DND-41 (cell line): ENCODE measurements around the gene CD93.

ENCODE experiments used
- ATAC-seq: fragments of 200-7000 bp; cut with Tn5 transposase; 3 replicates; pipeline ENCODE4 v1.9.1; 2021; ENCODE audit warnings: low read depth; ENCODE audit not compliant: insufficient read depth
- DNase-seq: peaks from one replicate; pipeline ENCODE4 v3.0.0-alpha.2; 2020
- H2AFZ ChIP-seq: 2 replicates; pipeline ENCODE4 v1.6.0; 2012; ENCODE audit warnings: low read depth, low read length
- H3K27ac ChIP-seq: 2 replicates; pipeline ENCODE4 v1.5.1; 2012; ENCODE audit warnings: low read length, inconsistent platforms
- H3K27me3 ChIP-seq: fragments of 200-600 bp; sonication (generic); 2 replicates; pipeline ENCODE4 v1.6.0; 2012; ENCODE audit warnings: low read length, mild to moderate bottlenecking, inconsistent platforms; ENCODE audit not compliant: insufficient read depth, poor library complexity
- H3K36me3 ChIP-seq: 2 replicates; pipeline ENCODE4 v1.5.1; 2012; ENCODE audit warnings: low read length, inconsistent platforms; ENCODE audit not compliant: insufficient read depth
- H3K4me1 ChIP-seq: 2 replicates; pipeline ENCODE4 v1.5.1; 2012; ENCODE audit warnings: mild to moderate bottlenecking, low read length; ENCODE audit not compliant: insufficient read depth
- H3K4me2 ChIP-seq: 2 replicates; pipeline ENCODE4 v1.6.0; 2012; ENCODE audit warnings: mild to moderate bottlenecking, moderate library complexity, low read length, inconsistent platforms; ENCODE audit not compliant: insufficient read depth
- H3K4me3 ChIP-seq, 2 experiments: fragments of 200-600 bp in 1 of 2; shearing (Covaris generic) in 1 of 2; 2 replicates each; pipeline ENCODE4 v1.5.1; 2012 to 2016; ENCODE audit warnings: inconsistent platforms in 2 of 2, low read length in 2 of 2, mild to moderate bottlenecking in 2 of 2, low read depth in 1 of 2, moderate library complexity in 1 of 2
- H3K79me2 ChIP-seq: 2 replicates; pipeline ENCODE4 v1.6.0; 2012; ENCODE audit warnings: low read length, inconsistent platforms; ENCODE audit not compliant: insufficient read depth
- H3K9ac ChIP-seq: 2 replicates; pipeline ENCODE4 v1.6.0; 2012; ENCODE audit warnings: low read depth, mild to moderate bottlenecking, inconsistent platforms, low read length, moderate library complexity
- H3K9me3 ChIP-seq: 2 replicates; pipeline ENCODE4 v1.5.1; 2012; ENCODE audit warnings: low read length, moderate library complexity, mild to moderate bottlenecking, inconsistent platforms; ENCODE audit not compliant: insufficient read depth, severe bottlenecking
- H4K20me1 ChIP-seq: 2 replicates; pipeline ENCODE4 v1.6.0; 2012; ENCODE audit warnings: low read length; ENCODE audit not compliant: insufficient read depth
- EZH2 ChIP-seq: IDR thresholded peaks from 3 replicates; pipeline ENCODE4 v1.6.1; 2012; ENCODE audit warnings: borderline replicate concordance, low read depth, mild to moderate bottlenecking, moderate library complexity, low read length, inconsistent platforms; ENCODE audit not compliant: severe bottlenecking
- TF ChIP-seq, protein P1 (sequence below): IDR thresholded peaks from 2 replicates; pipeline ENCODE4 v1.5.1; 2012; ENCODE audit warnings: borderline replicate concordance, low read length, moderate library complexity, mild to moderate bottlenecking; ENCODE audit not compliant: poor library complexity, severe bottlenecking; ENCODE audit errors: extremely low read depth

The CD93 gene

DNA sequence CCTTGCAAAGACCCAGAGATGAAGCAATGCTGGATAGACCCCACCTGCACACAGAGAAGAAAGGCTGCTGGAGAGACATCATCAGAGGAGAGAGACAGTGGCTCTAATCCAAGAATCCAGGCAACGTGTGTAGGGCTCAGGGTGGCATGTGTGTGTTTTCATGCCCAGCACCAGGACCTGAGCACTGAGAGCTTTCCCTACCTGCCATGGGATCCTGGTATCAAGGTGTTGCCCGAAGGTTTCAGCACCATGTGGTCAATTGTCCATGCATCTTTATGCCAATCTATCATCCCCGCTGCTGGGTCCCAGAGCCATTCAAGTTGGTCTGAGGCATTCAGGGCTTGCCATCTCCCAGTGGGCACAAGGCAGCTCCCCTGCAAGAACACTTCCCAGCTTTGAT is 7.5 kb upstream of the CD93 start:
- H2AFZ ChIP-seq = no peak overlapping the region
- no peaks in the 10 kb centered on the region for H3K27me3 ChIP-seq
- no peaks in the 10 kb centered on the region for H4K20me1 ChIP-seq
- no peaks in the 10 kb centered on the region for H3K4me1 ChIP-seq
- TF ChIP-seq, protein P1, sequence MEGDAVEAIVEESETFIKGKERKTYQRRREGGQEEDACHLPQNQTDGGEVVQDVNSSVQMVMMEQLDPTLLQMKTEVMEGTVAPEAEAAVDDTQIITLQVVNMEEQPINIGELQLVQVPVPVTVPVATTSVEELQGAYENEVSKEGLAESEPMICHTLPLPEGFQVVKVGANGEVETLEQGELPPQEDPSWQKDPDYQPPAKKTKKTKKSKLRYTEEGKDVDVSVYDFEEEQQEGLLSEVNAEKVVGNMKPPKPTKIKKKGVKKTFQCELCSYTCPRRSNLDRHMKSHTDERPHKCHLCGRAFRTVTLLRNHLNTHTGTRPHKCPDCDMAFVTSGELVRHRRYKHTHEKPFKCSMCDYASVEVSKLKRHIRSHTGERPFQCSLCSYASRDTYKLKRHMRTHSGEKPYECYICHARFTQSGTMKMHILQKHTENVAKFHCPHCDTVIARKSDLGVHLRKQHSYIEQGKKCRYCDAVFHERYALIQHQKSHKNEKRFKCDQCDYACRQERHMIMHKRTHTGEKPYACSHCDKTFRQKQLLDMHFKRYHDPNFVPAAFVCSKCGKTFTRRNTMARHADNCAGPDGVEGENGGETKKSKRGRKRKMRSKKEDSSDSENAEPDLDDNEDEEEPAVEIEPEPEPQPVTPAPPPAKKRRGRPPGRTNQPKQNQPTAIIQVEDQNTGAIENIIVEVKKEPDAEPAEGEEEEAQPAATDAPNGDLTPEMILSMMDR = no peak
- TF ChIP-seq EZH2 = no peak
- no peak overlapping the region for H3K27ac ChIP-seq
- no peak overlapping the region for H3K4me2 ChIP-seq
- H3K36me3 ChIP-seq = no peaks in the 10 kb centered on the region
- no peaks in the 10 kb centered on the region for H3K9me3 ChIP-seq
- DNase-seq (no peak), ATAC-seq (no peak; the same call in 2 of the 3 replicates)
- H3K9ac ChIP-seq = no peak overlapping the region
- H3K4me3 ChIP-seq = no peak overlapping the region
- no peaks in the 10 kb centered on the region for H3K79me2 ChIP-seq

DNA sequence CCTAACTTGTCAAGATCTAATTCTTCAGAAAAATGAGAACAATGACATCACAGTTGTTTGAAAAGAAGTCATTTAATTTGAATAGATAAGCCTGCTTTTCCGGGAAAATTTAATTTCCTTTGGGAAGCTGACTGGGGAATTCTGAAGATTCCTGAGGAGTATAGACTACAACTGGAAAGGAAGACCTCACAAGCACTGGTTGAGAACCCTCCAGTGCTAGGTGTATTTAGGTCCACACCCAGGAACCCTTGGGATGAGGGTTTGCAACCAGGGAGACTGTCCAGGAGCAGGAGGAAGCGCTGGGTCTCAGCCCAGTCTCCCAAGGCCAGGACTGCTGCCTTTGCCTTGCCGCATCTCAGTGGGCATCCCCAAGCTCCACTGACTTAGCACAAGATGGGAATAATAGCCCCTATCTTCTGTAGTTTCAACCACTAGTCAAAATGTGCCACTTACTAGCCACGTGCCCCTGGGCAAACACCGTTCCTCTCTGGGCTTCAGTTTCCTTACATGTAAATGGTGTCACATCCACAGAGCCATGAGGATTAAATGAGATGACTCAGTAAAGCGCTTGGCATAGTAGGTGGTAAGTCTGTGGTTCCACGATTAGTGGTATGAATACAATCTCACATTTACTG is 6.9 kb upstream of the CD93 start:
- Histone ChIP-seq H3K4me2 (no peak overlapping the region), H3K9me3 (no peaks in the 10 kb centered on the region), H3K4me1 (no peaks in the 10 kb centered on the region), H3K4me3 (no peak overlapping the region), H3K79me2 (no peaks in the 10 kb centered on the region), H4K20me1 (no peaks in the 10 kb centered on the region), H3K27me3 (no peaks in the 10 kb centered on the region), H3K36me3 (no peaks in the 10 kb centered on the region), H3K9ac (no peak overlapping the region), H3K27ac (no peak overlapping the region), H2AFZ (no peak overlapping the region)
- TF ChIP-seq, protein P1 = no peak
- TF ChIP-seq EZH2 = no peak
- ATAC-seq (no peak), DNase-seq (no peak)

DNA sequence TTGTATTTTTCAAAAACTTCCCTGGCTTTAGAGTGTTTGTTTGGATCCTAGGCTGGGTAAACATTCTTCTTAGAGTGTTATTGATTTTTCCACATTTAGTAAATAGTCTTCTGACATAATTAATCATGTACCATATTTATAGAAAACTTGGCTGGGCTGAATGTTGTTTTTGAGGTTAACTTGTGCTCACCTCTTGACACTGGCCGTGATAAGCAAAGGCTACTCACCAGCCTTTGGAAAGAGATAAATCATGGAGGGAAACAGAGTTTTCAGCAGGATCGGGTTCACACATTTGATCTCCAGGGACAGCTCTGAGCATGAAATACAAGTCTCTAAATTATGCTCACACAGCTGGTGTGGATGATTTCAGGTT is 6.2 kb upstream of the CD93 start:
- no peaks in the 10 kb centered on the region for H3K27me3 ChIP-seq
- H3K4me2 ChIP-seq = no peak overlapping the region
- H3K36me3 ChIP-seq = no peaks in the 10 kb centered on the region
- ATAC-seq (no peak), DNase-seq (no peak)
- no peak overlapping the region for H2AFZ ChIP-seq
- no peaks in the 10 kb centered on the region for H3K4me1 ChIP-seq
- H3K4me3 ChIP-seq = no peak overlapping the region
- no peaks in the 10 kb centered on the region for H3K9me3 ChIP-seq
- H4K20me1 ChIP-seq = no peaks in the 10 kb centered on the region
- TF ChIP-seq, protein P1 = no peak
- no peak for TF ChIP-seq EZH2
- no peaks in the 10 kb centered on the region for H3K79me2 ChIP-seq
- no peak overlapping the region for H3K9ac ChIP-seq
- H3K27ac ChIP-seq = no peak overlapping the region
